Spleen (tissue), 11 donors: ENCODE results near the gene UGP2. TPM values are rescaled to one million over a fixed set of nuclear protein-coding genes. Genes with fewer than 3 reads are reported as not detected.

Experiments used
- DNase-seq: peaks from one replicate; pipeline ENCODE4 v3.0.0-alpha.2; 2020
- H3K27ac ChIP-seq, 8 donors: fragments of 200-600 bp; sonication (generic) in 7 of 8; 1 replicate in 4 of 8; 2 replicates in 4 of 8; pipeline versions ENCODE4 v1.5.0 to v1.8.0; 2016 to 2021; ENCODE audit warnings: inconsistent platforms in 4 of 8, mild to moderate bottlenecking in 4 of 8, moderate library complexity in 1 of 8
- H3K27me3 ChIP-seq, 7 donors: fragments of 200-600 bp; sonication (generic) in 6 of 7; replicated peaks in 1 of 7; 1 replicate in 4 of 7; 2 replicates in 3 of 7; pipeline versions ENCODE4 v1.5.0 to v1.8.0; 2016 to 2021; ENCODE audit warnings: inconsistent platforms in 3 of 7, mild to moderate bottlenecking in 1 of 7
- H3K36me3 ChIP-seq, 6 donors: fragments of 200-600 bp; sonication (generic) in 5 of 6; 1 replicate in 4 of 6; 2 replicates in 2 of 6; pipeline versions ENCODE4 v1.5.0 to v1.8.0; 2016 to 2021; ENCODE audit warnings: inconsistent platforms in 2 of 6
- H3K4me1 ChIP-seq, 6 donors: fragments of 200-600 bp; sonication (generic) in 5 of 6; 1 replicate in 3 of 6; 2 replicates in 3 of 6; pipeline versions ENCODE4 v1.5.0 to v1.8.0; 2016 to 2021; ENCODE audit warnings: inconsistent platforms in 3 of 6
- H3K4me3 ChIP-seq, 8 donors: fragments of 200-600 bp; sonication (generic) in 7 of 8; 1 replicate in 4 of 8; 2 replicates in 4 of 8; pipeline versions ENCODE4 v1.5.0 to v1.8.0; 2016 to 2021; ENCODE audit warnings: inconsistent platforms in 4 of 8, mild to moderate bottlenecking in 4 of 8, moderate library complexity in 2 of 8
- H3K9me3 ChIP-seq, 8 donors: fragments of 200-600 bp; sonication (generic) in 7 of 8; 1 replicate in 4 of 8; 2 replicates in 4 of 8; pipeline versions ENCODE4 v1.5.0 to v1.8.0; 2016 to 2021; ENCODE audit warnings: inconsistent platforms in 4 of 8
- POLR2A ChIP-seq, 3 donors: fragments of 450-650 bp; IDR thresholded peaks; one replicate each; pipeline ENCODE4 v1.5.1; 2017; ENCODE audit warnings: antibody characterized with exemption in 3 of 3, mild to moderate bottlenecking in 1 of 3
- POLR2AphosphoS5 ChIP-seq, 3 donors: sonication (generic); formaldehyde crosslinking; IDR thresholded peaks; one replicate each; pipeline ENCODE4 v1.5.1; 2017; ENCODE audit warnings: antibody characterized with exemption in 3 of 3
- WGBS, 5 donors: extraction: QIAGEN DNeasy Blood & Tissue Kit in 3 of 5; methylation state at CpG; one replicate each; pipeline versions ENCODE4 v1.1.5 to v1.1.7; 2013 to 2018; 5-methylcytosine and 5-hydroxymethylcytosine counted together
- intact Hi-C: fragments of 100-400 bp; cut with DNase I; formaldehyde crosslinking; loops from one replicate; pipeline ENCODE4 v1.15.0; 2023; ENCODE audit warnings: low total_unique reads
- polyA plus RNA-seq, 3 donors: library from polyadenylated mRNA; stranded (reverse); fragments of 200-250 nt; gene quantifications; one replicate each; pipeline ENCODE4 v1.2.1, GENCODE V29; 2013
- total RNA-seq, 7 donors: library from RNA; depleted of rRNA in 3 of 7; stranded (reverse); fragments of >200 nt in 3 of 7; fragmentation: NEBNext Ultra II Directional in 4 of 7; extraction: Animal tissue kit (Norgen Biotek cat#: 25700) in 4 of 7; gene quantifications; one replicate each; pipeline versions ENCODE4 v1.1.0 to v1.2.1, GENCODE V29; 2016 to 2021
- TF ChIP-seq, protein P1 (sequence below), 11 experiments: fragments of 200-600 bp in 7 of 11; fragments of 450-650 bp in 4 of 11; sonication (generic) in 4 of 11; IDR thresholded peaks in 8 of 11; conservative IDR thresholded peaks in 3 of 11; 1 replicate in 7 of 11; 2 replicates in 4 of 11; pipeline versions ENCODE4 v1.4.0 to v1.8.0; 2016 to 2021; ENCODE audit warnings: antibody characterized with exemption in 11 of 11, inconsistent platforms in 4 of 11, mild to moderate bottlenecking in 1 of 11
- donor health status: healthy with polysubstance abuse.
- donor health status: DM: no; HTN: no; CAD: no; lungs with moderate emphysema.
- donor health status: DM: no; HTN: no; CAD: no.
- donor health status: Bipolar disorder and iron deficiency.
- donor health status: healthy.
- donor health status: DM: no; HTN: no; CAD: no.
- donor health status: DM: yes; HTN: yes; CAD: no.

Gene UGP2
- total and polyA plus RNA-seq, 10 donors: 46.3 to 106 (median 76.1) TPM

DNA sequence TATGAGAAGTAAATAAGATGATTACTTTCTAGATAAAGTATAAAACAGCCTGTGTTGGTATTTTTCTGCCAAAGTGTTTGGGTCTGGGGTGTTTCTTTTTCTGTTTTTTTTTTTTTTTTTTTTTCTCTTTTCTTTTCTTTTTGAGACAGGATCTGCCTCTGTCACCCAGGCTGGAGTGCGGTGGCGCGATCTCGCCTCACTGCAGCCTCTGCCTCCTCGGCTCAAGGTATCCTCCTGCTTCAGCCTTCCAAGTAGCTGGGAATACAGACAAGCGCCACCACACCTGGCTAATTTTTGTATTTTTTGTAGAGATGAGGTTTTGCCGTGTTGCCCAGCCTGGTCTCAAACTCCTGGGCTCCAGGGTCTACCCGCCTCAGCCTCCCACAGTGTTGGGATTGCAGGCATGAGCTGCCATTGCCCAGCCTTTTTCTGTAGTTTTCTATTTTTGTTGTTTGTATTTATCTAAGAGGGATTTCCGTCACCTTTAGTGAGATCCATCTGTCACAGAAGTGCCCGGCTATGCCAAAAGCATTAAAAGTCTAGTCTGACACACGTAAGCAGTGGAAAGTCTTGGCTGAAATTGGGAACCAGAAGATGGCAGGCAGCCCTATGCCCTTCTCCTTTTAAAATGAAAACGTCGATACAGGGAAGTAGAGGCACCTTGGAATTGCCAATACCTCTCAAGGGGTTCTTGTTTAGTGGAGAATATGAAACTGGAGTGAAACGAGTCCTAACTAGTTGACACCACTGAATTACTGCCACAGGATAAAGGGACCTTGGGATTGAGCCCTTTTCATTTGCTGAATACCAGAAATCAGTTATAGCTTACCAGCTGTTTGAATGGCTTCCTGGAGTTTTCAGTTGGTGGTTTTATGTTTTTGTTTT, 14.0 kb downstream of the UGP2 start:
- no peak overlapping the region for H3K4me3 ChIP-seq
- no peak for DNase-seq
- H3K27me3 ChIP-seq: no peaks in the 10 kb centered on the region
- H3K4me1 ChIP-seq: peaks cover 0 to 75% (median 40%) of the 10 kb centered on the region in 6 donors
- peak overlapping the region; percentile 20 to 79 (median 59) for H3K27ac ChIP-seq
- TF ChIP-seq POLR2AphosphoS5 (IDR thresholded peaks at IDR 0.05) (no peak), POLR2A (IDR thresholded peaks at IDR 0.05) (no peak)
- TF ChIP-seq, protein P1, sequence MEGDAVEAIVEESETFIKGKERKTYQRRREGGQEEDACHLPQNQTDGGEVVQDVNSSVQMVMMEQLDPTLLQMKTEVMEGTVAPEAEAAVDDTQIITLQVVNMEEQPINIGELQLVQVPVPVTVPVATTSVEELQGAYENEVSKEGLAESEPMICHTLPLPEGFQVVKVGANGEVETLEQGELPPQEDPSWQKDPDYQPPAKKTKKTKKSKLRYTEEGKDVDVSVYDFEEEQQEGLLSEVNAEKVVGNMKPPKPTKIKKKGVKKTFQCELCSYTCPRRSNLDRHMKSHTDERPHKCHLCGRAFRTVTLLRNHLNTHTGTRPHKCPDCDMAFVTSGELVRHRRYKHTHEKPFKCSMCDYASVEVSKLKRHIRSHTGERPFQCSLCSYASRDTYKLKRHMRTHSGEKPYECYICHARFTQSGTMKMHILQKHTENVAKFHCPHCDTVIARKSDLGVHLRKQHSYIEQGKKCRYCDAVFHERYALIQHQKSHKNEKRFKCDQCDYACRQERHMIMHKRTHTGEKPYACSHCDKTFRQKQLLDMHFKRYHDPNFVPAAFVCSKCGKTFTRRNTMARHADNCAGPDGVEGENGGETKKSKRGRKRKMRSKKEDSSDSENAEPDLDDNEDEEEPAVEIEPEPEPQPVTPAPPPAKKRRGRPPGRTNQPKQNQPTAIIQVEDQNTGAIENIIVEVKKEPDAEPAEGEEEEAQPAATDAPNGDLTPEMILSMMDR (IDR thresholded peaks at IDR 0.05 in 8 of 11, conservative IDR thresholded peaks at IDR 0.05 in 3 of 11): no peak
- H3K9me3 ChIP-seq: no peaks in the 10 kb centered on the region
- intact Hi-C loops: no loop called here
- H3K36me3 ChIP-seq: peaks cover 0 to 50% (median 31%) of the 10 kb centered on the region in 6 donors
- 79 to 89% (median 85%) methylated on average over 14 of the region's 14 CpGs for WGBS, 5 donors

DNA sequence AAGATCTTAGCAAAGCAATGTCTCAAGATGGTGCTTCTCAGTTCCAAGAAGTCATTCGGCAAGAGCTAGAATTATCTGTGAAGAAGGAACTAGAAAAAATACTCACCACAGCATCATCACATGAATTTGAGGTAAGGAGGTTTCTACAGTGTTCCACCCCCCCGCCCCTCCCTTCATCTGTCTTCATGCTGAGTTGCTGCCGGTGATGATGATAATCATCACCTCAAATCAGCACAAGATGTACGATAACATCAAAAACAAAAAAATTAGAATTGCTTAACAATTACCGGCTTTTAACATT, 14.6 kb downstream of the UGP2 start:
- no peak overlapping the region for H3K4me3 ChIP-seq
- H3K27ac ChIP-seq: peak overlapping the region; percentile 20 to 79 (median 59)
- 31 to 46% (median 36%) methylated on average over 5 of the region's 5 CpGs for WGBS, 5 donors
- TF ChIP-seq, protein P1 (IDR thresholded peaks at IDR 0.05 in 8 of 11, conservative IDR thresholded peaks at IDR 0.05 in 3 of 11): no peak
- TF ChIP-seq POLR2A (IDR thresholded peaks at IDR 0.05): no peak
- no peak for TF ChIP-seq POLR2AphosphoS5 (IDR thresholded peaks at IDR 0.05)
- H3K27me3 ChIP-seq: no peaks in the 10 kb centered on the region
- intact Hi-C loops: no loop called here
- no peak for DNase-seq
- peaks cover 0 to 56% (median 32%) of the 10 kb centered on the region in 6 donors for H3K36me3 ChIP-seq
- no peaks in the 10 kb centered on the region for H3K9me3 ChIP-seq
- peaks cover 0 to 75% (median 42%) of the 10 kb centered on the region in 6 donors for H3K4me1 ChIP-seq

DNA sequence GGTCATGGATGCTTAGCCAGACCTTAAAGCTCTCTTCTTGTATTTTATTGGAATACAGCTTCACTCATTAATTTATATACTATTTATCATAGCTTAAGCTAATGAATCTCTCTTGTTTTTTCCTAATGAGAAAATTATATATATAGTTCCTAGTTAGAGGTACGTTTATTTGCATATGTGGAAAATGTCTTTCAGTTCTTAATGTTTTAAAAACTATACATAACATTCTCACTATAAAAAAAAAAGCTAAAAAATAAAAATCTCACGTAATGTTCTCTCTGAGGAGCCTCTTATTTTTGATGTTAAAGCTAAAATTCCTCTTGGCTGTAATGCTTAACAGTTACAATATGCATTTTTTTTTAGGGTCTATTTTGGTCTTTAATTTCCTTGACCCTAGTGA, 16.6 kb downstream of the UGP2 start:
- no peaks in the 10 kb centered on the region for H3K9me3 ChIP-seq
- WGBS, 5 donors: 92 to 100% (median 98%) methylated on average over 2 of the region's 2 CpGs
- intact Hi-C loops: no loop called here
- no peak overlapping the region for H3K4me3 ChIP-seq
- no peaks in the 10 kb centered on the region for H3K27me3 ChIP-seq
- DNase-seq: no peak
- H3K4me1 ChIP-seq: peaks cover 0 to 60% (median 33%) of the 10 kb centered on the region in 6 donors
- H3K27ac ChIP-seq: no peak overlapping the region
- H3K36me3 ChIP-seq: peaks cover 0 to 75% (median 46%) of the 10 kb centered on the region in 6 donors
- TF ChIP-seq, protein P1 (IDR thresholded peaks at IDR 0.05 in 8 of 11, conservative IDR thresholded peaks at IDR 0.05 in 3 of 11): no peak
- TF ChIP-seq POLR2AphosphoS5 (IDR thresholded peaks at IDR 0.05) (no peak), POLR2A (IDR thresholded peaks at IDR 0.05) (no peak)

DNA sequence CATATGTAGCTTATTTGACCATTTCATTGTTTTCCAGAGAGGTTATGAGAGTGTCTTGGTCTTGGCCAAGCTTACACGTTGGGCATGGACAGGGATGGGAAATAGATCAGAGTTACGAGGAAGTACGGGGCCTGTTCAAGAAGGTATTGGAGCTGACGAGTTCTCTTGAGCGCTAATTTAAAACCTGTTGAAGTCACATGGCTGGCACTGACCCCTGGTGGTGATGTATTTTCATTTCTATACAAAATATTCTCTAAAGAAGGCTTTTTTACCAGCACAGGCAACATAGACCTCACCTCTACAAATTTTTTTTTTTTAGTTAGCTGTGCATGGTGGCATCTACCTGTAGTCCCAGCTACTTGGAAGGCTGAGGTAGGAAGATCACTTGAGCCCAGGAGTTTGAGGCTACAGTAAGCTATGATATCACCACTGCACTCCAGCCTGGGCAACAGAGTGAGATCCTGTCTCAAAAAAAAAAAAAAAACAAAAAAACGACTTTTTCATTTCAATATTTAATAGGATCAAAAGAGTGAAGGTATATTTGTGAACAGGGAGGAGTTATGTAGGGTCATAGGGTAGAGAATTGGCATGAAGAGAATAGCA, 19.6 kb downstream of the UGP2 start:
- no peak for DNase-seq
- no peak for TF ChIP-seq POLR2A (IDR thresholded peaks at IDR 0.05)
- TF ChIP-seq, protein P1 (IDR thresholded peaks at IDR 0.05 in 8 of 11, conservative IDR thresholded peaks at IDR 0.05 in 3 of 11): peak in 10 of 11 experiments; percentile 5 to 58 (median 38)
- Histone ChIP-seq H3K36me3 (peaks cover 0 to 97% (median 56%) of the 10 kb centered on the region in 6 donors), H3K4me3 (no peak overlapping the region), H3K27ac (peak overlapping the region in 1 of 8 donors; percentile 7), H3K27me3 (no peaks in the 10 kb centered on the region), H3K9me3 (no peaks in the 10 kb centered on the region), H3K4me1 (peaks cover 0 to 44% (median 18%) of the 10 kb centered on the region in 6 donors)
- intact Hi-C loops: loop anchor here (5.0 kb wide), 1 partner anchor 169 kb away; no protein-coding TSS in a partner anchor
- WGBS, 5 donors: 19 to 27% (median 22%) methylated on average over 6 of the region's 6 CpGs
